Retinal pigment epithelial cell (primary cell): ENCODE data around the gene SAMD5.

Experiments
- DNase-seq: peaks from one replicate; pipeline ENCODE4 v3.0.0-alpha.2; 2010; ENCODE audit warnings: low read depth
- H3K4me3 ChIP-seq: 2 replicates; pipeline ENCODE4 v1.5.1; 2011; ENCODE audit warnings: mild to moderate bottlenecking, low read length, control low read depth, moderate library complexity
- CTCF ChIP-seq: conservative IDR thresholded peaks from 2 replicates; pipeline ENCODE4 v1.5.1; 2011; ENCODE audit warnings: low read depth, low read length, control low read depth, inconsistent platforms

SAMD5 gene

GRCh38 chr6:147549531-147549930 lies 41.0 kb downstream of the SAMD5 start:
- H3K4me3 ChIP-seq = no peak overlapping the region
- no peak for DNase-seq
- TF ChIP-seq CTCF = no peak

GRCh38 chr6:147551976-147552375 lies 43.5 kb downstream of the SAMD5 start:
- DNase-seq = no peak
- no peak for TF ChIP-seq CTCF
- H3K4me3 ChIP-seq = no peak overlapping the region

GRCh38 chr6:147553099-147553498 lies 44.6 kb downstream of the SAMD5 start:
- DNase-seq = no peak
- TF ChIP-seq CTCF = no peak

GRCh38 chr6:147554281-147554680 lies 45.8 kb downstream of the SAMD5 start:
- DNase-seq = no peak
- no peak overlapping the region for H3K4me3 ChIP-seq
- no peak for TF ChIP-seq CTCF

More at GRCh38 chr6:147553099-147553498, 44.6 kb downstream of the SAMD5 start:
- H3K4me3 ChIP-seq = no peak overlapping the region

- no peak for DNase-seq
- no peak for TF ChIP-seq CTCF
- no peak overlapping the region for H3K4me3 ChIP-seq
Observed at GRCh38 chr6:147559006-147559405, 50.5 kb downstream of the SAMD5 start.

GRCh38 chr6:147560670-147561069 lies 52.2 kb downstream of the SAMD5 start:
- DNase-seq = no peak
- no peak overlapping the region for H3K4me3 ChIP-seq
- no peak for TF ChIP-seq CTCF

- DNase-seq = no peak
- TF ChIP-seq CTCF = no peak
Observed at GRCh38 chr6:147561726-147562125, 53.2 kb downstream of the SAMD5 start.

More at GRCh38 chr6:147561726-147562125, 53.2 kb downstream of the SAMD5 start:
- no peak overlapping the region for H3K4me3 ChIP-seq
